C4-2B (cell line): ENCODE results near the gene PLA2G4F.

Source experiments
- H3K27ac ChIP-seq: fragments of 450-650 bp; 2 replicates; pipeline ENCODE4 v1.5.1; 2017
- ZFX ChIP-seq: fragments of 450-650 bp; IDR thresholded peaks from 2 replicates; pipeline ENCODE4 v1.6.1; 2017
- TF ChIP-seq, protein P1 (sequence below): fragments of 450-650 bp; conservative IDR thresholded peaks from 2 replicates; pipeline ENCODE4 v1.5.1; 2017; ENCODE audit warnings: mild to moderate bottlenecking

The PLA2G4F gene

DNA sequence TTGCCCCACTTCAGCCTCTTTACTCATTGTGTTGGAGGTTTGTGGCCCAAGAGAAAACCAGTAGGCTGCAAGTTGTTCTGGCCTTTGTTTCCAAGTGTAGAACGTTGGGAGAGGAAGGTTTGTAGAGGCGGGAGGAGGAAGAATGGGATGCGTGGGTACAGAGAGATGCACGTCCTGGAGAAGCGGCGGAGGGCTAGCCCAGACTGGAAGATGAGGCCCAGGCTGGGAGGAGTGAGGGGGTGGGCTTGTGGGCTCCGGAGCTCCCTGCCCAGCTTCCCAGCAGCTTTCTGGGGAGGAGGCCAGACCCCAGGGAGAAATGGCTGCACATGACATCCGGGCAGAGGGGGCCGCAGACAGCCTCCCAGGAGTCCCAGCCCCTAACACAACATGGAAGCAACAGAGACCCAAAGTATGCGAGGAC is 5.3 kb downstream of the PLA2G4F start:
- no peak overlapping the region for H3K27ac ChIP-seq
- no peak for TF ChIP-seq ZFX
- TF ChIP-seq, protein P1, sequence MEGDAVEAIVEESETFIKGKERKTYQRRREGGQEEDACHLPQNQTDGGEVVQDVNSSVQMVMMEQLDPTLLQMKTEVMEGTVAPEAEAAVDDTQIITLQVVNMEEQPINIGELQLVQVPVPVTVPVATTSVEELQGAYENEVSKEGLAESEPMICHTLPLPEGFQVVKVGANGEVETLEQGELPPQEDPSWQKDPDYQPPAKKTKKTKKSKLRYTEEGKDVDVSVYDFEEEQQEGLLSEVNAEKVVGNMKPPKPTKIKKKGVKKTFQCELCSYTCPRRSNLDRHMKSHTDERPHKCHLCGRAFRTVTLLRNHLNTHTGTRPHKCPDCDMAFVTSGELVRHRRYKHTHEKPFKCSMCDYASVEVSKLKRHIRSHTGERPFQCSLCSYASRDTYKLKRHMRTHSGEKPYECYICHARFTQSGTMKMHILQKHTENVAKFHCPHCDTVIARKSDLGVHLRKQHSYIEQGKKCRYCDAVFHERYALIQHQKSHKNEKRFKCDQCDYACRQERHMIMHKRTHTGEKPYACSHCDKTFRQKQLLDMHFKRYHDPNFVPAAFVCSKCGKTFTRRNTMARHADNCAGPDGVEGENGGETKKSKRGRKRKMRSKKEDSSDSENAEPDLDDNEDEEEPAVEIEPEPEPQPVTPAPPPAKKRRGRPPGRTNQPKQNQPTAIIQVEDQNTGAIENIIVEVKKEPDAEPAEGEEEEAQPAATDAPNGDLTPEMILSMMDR, result no peak

DNA sequence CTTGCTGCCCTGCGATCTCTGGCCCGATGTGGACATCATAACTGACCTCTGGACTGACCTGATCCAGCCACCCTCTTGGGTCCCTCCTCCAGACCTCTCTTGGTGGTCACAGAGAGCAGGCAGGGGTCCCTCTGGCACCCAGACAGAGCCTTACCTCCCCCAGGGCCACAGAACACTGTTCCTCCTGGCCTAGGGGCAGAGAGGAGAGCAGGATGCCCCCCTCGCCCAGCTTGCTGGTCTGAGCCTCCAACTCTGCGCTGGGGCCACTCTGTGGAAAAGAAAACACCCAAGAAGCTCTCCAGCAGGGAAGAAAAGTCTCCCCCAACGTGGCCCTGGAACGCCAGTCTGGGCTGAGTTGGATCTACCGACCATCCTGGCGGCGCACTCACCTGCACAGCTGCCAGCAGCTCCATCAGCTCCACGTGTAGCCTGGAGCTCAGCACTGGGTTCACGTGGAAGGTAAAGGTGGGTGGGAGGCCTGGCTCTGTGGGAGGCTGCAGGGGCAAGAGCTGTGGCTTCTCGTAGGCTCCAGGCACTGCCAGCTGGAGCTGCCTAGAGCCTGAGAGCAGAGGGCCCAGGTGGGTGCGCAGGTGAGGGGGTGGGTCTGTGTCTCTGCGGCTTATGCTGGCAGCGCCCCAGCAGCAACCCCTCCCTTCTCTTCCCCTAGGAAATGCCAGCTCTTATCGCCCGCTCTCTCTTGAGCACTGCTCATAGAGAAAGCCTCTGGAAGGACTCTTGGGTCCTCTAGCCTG is 6.0 kb downstream of the PLA2G4F start:
- H3K27ac ChIP-seq, result no peak overlapping the region
- no peak for TF ChIP-seq ZFX
- TF ChIP-seq, protein P1, result no peak

DNA sequence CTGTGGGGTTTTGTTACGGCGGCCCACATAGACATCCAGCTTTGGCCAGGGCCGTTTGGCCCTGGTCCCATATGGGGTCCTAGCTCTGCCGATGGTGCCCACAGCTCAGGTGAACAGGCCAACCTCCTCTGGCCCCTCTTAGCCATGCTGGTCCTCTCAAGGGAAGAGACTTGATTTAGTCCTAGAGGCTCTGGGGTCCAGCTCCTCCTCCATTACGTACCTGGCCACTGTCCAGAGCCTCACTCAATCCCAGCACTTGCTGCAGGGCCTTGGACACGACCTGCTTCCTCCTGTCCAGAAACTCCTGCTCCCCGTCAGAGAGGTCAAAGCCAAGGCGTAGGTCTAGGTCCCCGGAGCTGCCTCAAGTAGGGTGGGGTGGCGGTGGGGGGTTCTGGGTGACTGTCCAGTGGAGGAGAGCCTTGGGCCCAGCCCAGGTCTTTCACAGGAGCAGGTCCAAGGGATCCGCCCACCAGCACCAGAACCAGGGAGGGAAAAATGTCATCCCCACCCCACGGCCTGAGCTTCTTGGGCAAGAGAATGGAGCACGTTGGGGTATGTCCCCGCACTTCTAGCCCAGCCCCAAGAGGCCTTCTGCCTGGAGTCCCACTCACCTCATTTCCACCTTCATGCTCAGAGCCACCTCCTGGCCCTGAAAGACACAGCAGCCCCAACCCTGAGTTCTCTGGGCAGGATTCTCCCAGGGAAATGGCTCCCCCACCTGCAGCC is 6.8 kb downstream of the PLA2G4F start:
- no peak overlapping the region for H3K27ac ChIP-seq

DNA sequence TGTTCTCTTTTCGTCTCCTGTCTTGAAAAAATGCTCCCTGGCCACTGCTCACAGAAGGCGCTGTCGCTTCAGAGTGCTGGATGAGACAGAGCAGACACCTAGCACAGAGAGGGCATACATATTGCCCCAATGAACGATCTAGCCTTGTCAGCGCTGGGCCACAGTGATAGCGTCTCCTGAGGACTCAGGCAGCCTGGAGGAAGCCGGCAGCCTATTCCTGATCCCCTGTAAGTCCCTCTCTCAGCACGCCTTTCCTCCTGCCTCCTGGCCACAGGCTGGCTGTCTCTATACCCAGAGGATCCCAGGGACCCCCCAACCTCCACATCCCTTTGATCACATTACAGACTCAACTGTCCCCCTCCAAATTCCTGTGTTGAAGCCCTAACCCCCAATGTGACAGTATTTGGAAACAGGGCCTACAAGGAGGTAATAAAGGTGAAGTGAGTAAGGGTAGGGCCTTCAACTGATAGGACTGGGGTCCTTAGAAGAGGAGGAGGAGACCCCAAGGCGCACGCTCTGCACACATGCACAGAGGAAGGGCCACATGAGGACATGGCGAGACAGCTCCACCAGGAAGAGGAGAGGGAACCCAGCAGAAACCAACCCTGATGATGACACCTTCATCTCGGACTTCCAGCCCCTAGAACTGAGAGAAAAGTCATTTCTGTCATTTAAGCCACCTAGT is 7.5 kb downstream of the PLA2G4F start:
- no peak for TF ChIP-seq ZFX
- TF ChIP-seq, protein P1, result no peak
- H3K27ac ChIP-seq, result no peak overlapping the region

More for the DNA sequence above, 6.8 kb downstream of the PLA2G4F start:
- no peak for TF ChIP-seq ZFX
- TF ChIP-seq, protein P1, result no peak

DNA sequence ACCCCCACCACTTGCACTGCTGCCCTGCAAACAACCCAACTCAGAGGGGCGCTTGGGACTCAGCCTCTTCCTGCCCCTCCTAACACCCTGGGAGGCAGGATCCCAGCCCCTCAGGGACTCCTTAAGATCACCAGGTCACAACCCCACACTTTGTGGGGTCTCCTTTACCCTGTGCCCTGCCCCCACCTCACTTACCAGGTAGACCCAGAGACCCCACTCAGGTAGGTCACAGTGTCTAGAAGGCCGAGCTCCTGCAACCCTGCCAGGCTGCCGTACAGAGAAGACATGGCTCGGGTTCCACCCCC is 9.1 kb downstream of the PLA2G4F start:
- no peak for TF ChIP-seq ZFX
- TF ChIP-seq, protein P1, result no peak
- H3K27ac ChIP-seq, result no peak overlapping the region

DNA sequence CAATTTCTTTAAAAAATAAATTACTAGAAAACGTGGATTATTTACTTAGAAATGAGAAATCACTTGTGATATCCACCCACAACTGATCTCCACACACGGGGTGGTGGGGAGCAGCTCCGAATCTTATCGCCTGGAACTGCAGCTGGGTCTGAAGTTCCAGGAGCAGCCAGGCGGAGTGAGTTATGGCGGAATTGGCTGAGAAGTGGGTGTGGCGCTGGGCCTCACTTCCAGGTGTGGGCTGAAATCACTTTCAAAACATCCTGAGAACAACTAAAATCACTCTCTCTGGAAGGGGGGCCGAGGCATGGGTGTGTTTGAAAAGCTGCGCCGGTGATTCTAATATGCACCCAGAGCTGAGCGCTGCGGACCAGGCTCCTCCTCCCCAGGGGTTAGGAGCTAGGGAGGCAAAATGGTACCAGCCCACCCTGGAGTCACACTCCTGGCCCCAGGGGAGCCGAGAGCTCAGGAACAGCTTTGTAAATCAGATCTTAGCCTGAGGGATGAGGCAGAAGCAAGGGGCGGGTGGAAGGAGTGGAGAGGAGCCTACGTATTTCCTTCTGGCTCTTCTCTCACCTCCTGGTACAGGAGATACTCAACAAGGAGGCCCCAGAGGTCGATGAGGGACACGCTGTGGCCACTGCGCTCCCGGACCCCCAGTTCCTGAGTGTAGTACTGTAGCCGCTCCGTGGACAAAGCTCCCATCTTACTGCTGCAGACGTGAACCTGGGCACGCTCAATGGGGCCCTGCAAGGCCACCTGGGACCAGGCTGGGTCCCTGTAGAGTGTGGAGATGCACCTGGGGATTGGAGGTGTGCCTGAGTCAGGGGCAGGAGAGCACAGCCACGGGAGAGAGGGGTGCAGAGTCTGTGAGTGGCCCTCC is 9.6 kb downstream of the PLA2G4F start:
- no peak for TF ChIP-seq ZFX
- TF ChIP-seq, protein P1, result no peak
- H3K27ac ChIP-seq, result no peak overlapping the region
